Glomerular visceral epithelial cell (primary cell): Measurements from ENCODE around the gene FOXE3.
"Not testable (repeated sequence)": the region's sequence is repeated elsewhere in the genome, so short reads cannot be mapped to it uniquely, and the experiment has no call there.

Experiments used
- DNase-seq: peaks from one replicate; pipeline ENCODE4 v3.0.0-alpha.2; 2016; ENCODE audit errors: extremely low spot score

FOXE3 gene

DNA sequence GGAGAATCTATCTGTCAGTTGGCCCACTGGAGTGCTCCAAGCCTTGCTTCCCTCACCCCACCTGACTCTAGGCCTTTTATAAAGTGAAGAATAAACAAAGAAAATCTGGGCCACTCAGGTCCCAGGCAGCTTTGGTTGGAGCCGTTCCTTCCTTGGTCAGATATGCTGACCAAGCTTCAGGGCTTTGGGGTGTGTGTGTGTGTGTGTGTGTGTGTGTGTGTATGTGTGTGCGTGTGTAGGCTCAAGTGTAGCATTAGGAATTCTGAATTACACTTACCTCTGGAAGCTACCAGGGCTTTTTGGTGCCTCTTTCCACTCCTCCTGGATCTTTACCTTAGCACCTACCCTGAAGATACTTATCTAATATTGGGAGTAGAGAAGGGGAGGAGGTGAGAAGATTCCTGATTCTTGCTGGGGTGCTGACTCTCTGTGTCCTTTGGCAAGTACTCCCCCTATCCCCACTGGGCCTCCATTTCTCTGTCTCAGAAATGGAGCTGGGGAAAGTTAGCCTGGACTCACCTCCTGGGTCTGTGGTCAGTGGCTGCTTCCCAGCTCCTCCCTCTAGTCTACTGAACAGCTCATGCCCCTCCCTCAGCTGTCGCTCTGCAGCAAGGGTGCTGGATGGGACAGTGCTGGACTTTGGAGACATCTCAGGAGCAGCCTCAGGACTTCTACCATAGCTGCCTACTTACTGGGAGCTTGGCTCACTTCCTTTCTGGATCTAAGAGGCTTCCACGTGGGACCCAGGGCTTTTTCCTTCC is 32.6 kb downstream of the FOXE3 start:
- no peak for DNase-seq

DNA sequence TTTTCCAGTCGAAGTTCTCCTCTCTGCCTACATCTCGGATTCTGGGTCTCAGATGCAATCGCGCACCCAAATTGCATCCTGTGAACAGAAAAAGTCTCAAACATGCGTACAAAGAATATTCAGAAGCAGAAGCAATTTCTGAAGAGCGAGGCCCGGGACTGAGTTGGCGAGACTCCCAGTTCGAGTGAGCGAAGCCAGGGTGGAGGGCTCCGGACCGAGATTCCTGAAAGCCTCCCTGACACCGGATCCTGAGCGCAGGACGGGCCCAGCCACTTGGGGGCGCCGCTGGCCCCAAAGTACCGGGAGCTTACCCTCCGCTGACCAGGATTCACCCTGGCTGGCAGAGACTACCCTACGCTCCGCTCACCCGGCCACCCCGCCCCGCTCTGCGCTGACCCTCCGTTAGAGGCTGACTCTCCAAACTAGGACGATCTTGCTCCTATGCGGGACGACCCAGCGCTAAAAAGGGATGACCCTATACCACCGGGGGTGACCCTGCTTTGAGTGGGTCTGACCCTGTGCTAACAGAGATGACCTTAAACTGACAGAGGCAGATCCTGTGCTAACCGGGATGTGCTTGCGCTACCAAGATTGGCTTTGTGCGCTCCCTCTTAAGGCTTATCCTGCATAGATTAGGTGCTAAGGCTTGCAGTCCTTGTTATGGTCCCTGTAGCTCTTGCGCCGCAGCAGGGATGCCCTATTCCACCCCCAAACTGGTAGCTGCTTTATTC is 33.9 kb downstream of the FOXE3 start:
- DNase-seq, result no peak

DNA sequence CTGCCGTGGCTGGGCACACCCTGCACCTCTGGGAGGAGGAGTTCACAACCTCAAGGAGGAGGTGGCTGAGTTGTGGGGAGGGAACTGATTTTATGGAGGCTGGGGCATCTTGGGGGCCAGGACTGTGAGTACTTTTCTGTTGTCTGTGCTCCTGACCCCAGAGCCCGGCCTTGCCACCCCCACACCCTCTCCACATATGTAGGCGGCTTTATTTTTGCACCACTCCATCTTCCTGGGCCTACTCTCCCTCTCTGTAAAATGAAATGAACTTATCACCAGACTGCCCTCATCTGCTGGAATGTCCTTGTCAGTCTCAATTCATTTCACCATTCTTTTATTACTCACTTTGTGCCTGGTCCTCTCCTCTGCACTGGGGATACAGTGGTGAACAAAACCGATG is 34.5 kb downstream of the FOXE3 start:
- no peak for DNase-seq

DNA sequence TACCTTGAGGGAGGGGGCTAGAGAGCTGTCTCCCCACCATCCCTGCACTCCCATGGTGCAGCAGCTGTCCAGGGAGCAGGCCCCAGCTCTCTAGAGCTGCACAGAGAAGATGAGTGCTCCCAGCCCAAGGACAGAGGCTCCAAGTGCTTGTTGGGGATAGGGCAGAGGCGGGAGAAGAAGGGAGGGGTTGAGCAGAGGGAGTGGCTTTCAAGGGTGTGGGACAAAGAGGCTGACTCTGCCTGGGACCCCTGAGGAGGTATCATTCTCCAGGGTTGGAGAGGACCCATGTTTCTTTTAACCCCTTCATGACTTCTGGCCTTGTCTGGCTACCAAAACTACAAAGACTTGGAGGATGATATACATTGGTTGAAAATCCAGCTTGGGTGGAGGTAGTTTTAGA is 36.3 kb downstream of the FOXE3 start:
- DNase-seq, result no peak

DNA sequence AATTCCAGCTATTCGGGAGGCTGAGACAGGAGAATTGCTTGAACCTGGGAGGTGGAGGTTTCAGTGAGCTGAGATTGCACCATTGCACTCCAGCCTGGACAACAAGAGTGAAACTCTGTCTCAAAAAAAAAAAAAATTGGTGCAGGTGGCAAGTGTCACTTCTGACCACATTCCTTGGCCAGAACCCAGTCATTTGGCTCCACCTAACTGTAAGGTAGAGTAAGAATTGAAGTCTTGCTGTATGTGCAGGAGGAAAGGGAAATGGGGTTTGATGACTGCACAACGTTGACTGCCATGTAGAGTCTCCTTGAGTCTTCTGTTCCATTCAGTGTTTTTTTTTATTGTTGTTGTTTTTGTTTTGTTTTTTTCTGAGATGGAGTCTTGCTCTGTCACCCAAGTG is 37.8 kb downstream of the FOXE3 start:
- not testable (repeated sequence) for DNase-seq

DNA sequence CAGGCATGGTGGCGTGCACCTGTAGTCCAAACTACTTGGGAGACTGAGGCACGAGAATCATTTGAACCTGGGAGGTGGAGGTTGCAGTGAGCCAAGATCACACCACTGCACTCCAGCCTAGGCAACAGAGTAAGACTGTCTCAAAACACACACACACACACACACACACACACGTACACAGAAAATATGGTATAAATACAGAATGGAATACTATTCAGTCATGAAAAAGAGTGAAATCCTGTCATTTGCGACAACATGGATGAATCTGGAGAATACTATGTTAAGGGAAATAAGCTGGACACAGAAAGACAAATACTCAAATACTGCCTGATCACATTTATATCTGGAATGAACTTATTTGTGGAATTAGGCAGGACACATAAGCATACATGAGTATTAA is 40.2 kb downstream of the FOXE3 start:
- no peak for DNase-seq

DNA sequence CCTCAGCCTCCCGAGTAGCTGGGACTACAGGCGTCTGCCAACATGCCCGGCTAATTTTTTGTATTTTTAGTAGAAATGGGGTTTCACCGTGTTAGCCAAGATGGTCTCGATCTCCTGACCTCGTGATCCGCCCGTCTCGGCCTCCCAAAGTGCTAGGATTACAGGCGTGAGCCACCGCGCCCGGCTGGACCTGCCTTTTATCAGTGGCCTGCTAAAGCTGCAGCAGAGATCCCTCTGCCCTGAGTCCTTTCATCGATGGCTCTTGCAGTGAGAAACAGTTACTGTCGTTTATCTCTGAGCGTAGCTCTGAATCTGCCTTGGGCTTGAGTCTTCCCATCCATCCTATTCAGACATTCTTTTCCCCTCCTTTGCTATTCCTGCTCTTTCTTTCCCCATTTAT is 41.5 kb downstream of the FOXE3 start:
- not testable (repeated sequence) for DNase-seq

DNA sequence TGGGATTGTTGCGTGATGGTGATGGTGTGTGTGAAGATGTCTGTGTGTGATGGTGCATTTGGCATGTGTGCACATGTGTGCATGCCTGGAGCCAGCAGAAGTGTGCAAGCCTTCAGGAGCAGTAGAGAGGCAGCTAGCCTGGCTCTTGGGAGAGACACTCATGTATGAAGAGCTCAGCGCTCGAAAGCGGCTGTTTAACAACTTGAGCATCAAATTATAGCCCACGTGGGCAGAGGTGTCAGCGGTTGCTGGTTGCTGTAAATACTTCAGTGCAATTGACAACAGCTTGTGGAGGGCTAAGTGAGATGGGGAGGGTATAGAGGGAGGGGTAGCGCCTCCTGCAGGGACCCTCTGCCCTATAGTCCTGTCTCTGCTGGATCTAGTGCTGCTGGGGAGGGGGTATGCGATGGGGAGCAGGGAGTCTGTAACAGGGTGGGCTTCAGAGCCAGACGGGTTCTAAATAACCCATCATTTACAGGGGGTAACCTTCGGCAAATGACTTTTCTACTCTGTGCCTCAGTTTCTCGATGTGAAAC is 43.2 kb downstream of the FOXE3 start:
- no peak for DNase-seq

DNA sequence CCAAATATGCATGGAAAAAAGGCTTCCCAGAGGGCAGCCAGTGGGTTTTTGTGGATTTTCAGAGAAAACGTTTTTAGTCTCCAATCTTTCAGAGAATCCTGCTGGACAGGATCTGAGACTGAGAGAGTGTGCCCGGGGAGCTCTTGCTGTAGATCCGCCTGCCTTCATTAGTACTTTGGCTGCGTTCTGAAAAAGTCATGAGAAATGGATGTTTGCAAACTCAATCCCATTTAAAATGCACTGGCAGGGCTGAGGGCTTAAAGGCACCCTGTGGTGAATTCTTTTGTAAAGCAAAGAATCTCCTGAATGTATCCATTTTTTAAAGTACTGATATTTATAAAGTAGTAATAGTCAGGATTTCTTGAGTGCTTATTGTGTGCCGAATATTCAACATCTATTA is 44.0 kb downstream of the FOXE3 start:
- DNase-seq, result no peak

DNA sequence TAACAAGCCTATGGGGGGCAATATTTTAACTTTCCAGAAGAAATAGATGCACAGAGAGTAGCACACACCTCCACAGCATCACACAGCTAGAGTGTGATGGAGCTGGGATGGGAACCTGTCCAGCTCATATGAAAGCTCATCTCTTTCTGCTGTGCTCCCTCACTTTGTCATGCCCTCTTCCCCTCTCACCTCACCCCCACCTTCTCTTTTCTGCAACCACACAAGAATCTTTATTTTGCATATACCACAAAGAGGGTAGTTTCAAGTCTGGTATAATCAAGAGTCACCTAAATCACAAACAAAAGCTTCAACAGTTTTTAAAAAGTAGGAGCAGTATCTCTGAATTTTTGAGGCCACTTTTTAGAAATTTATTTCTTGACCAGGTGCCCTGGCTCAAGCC is 44.4 kb downstream of the FOXE3 start:
- no peak for DNase-seq

DNA sequence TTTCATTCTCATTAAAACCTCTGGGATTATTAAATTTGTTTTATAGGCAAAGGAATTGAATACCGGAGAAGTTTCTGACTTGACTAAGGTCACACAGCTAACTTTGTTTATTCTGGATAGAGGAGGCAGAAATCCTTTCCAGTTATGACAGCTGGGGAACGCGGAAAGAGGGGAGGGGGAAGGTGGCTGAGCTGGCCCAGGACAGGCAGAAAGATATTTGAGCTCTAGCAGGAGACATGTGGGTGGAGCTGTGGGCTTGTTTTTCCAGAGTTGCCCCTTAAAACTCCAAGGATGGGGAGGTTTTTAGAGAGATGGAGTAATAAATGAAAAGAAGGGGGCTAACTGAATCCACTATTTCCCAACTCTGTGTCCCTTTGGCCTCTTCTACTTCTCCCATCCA is 49.5 kb downstream of the FOXE3 start:
- no peak for DNase-seq
